Measurements from ENCODE around the gene PPP1R9B. TPM values are rescaled to one million over a fixed set of nuclear protein-coding genes. Genes with fewer than 3 reads are reported as not detected.

PPP1R9B gene
- total and polyA plus RNA-seq, 3 experiments from 2014 or later, result 1.7 to 89.0 (median 86.9) TPM

GRCh38 chr17:50132104-50132794 lies 18.2 kb downstream of the PPP1R9B start:
- ChIA-PET POLR2A (interaction anchor here (0.7 to 1.1 kb wide), 2 partner anchors 19 to 20 kb away, joined by 3 read pairs; no protein-coding TSS in a partner anchor), CTCF (interaction anchor here (0.9 to 2.5 kb wide), 5 partner anchors 8 to 38 kb away, joined by 3 to 8 read pairs (median 5); no protein-coding TSS in a partner anchor)
- no peak overlapping the region for H3K27ac ChIP-seq (ENCODE audit: low read depth, low read length)
- Mint-ChIP-seq H3K9me3 (no peaks in the 10 kb centered on the region), H3K27ac (peak overlapping the region; percentile 21 to 88 (median 74)), H3K36me3 (peaks cover 9 to 33% (median 10%) of the 10 kb centered on the region in 3 donors), H3K4me3 (peak overlapping the region in 3 of 7 donors; percentile 25 to 82 (median 63)), H3K4me1 (peaks cover 23 to 43% (median 32%) of the 10 kb centered on the region in 3 donors), H3K27me3 (peaks cover 7 to 15% of the 10 kb centered on the region in 2 donors)
- peaks cover 6% of the 10 kb centered on the region for H3K27me3 ChIP-seq (ENCODE audit: insufficient read depth, low read length, poor library complexity, severe bottlenecking)
- peaks cover 16% of the 10 kb centered on the region for H3K4me1 ChIP-seq (ENCODE audit: insufficient read depth, low read length)
- H3K9me3 ChIP-seq (ENCODE audit: low read length), result no peaks in the 10 kb centered on the region
- no peak for DNase-seq
- no peak overlapping the region for H3K4me3 ChIP-seq (ENCODE audit: low read length)
- peaks cover 16% of the 10 kb centered on the region for H3K36me3 ChIP-seq (ENCODE audit: insufficient read depth, low read length)

DNA sequence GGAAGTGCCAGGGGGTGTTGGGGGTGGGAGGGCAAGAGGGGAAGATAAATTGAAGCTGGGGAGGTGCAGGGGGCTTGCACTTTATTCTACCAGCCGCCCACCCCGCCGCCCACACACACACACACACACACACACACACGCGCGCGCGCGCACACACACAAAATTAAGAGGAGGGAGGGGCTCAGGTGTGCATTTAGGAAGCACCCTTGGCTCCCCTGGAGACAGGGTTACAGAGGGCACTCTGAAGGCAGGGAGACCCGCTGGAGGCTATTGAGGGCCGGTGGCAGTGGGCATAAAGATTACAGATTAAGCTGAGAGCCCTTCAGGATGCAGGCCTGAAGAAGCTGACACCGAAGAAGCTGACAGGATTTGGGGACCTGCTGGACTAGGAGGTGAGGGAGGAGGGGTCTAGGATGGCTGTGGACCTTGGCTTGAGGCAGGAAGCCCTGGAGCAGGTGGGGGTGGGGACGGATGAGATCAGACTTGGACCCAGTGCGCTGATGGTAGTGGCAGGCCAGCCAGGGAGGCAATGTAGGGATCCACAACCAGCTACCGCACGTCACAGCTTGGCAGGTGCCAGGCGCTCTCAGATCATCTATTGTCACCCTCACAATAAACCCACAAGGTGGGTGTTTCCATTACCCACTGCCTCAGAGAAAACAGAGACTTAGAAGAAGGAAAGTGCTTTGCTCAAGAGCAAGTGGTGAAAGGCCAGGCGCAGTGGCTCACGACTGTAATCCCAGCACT lies 19.7 kb downstream of the PPP1R9B start:
- Histone ChIP-seq H3K9me3 (ENCODE audit: low read length) (no peaks in the 10 kb centered on the region), H3K4me1 (ENCODE audit: insufficient read depth, low read length) (peaks cover 16% of the 10 kb centered on the region), H3K27me3 (ENCODE audit: insufficient read depth, low read length, poor library complexity, severe bottlenecking) (peaks cover 6% of the 10 kb centered on the region), H3K4me3 (ENCODE audit: low read length) (no peak overlapping the region), H3K27ac (ENCODE audit: low read depth, low read length) (no peak overlapping the region), H3K36me3 (ENCODE audit: insufficient read depth, low read length) (peaks cover 5% of the 10 kb centered on the region)
- Mint-ChIP-seq H3K9me3 (no peaks in the 10 kb centered on the region), H3K4me3 (peak overlapping the region; percentile 65 to 82 (median 72)), H3K27ac (peak overlapping the region in 5 of 8 donors; percentile 45 to 90 (median 78)), H3K27me3 (peaks cover 5 to 15% of the 10 kb centered on the region in 2 donors), H3K36me3 (peaks cover 0 to 18% (median 2%) of the 10 kb centered on the region in 3 donors), H3K4me1 (peaks cover 23 to 41% (median 32%) of the 10 kb centered on the region in 3 donors)
- peak in 1 of 5 donors; percentile 42 for DNase-seq
- CTCF ChIA-PET, result interaction anchor here (0.9 to 2.5 kb wide), 8 partner anchors 8 to 70 kb away, joined by 3 to 8 read pairs (median 5); no protein-coding TSS in a partner anchor
- POLR2A ChIA-PET, result interaction anchor here (0.6 to 1.1 kb wide), 4 partner anchors 8 to 26 kb away, joined by 3 read pairs; no protein-coding TSS in a partner anchor

DNA sequence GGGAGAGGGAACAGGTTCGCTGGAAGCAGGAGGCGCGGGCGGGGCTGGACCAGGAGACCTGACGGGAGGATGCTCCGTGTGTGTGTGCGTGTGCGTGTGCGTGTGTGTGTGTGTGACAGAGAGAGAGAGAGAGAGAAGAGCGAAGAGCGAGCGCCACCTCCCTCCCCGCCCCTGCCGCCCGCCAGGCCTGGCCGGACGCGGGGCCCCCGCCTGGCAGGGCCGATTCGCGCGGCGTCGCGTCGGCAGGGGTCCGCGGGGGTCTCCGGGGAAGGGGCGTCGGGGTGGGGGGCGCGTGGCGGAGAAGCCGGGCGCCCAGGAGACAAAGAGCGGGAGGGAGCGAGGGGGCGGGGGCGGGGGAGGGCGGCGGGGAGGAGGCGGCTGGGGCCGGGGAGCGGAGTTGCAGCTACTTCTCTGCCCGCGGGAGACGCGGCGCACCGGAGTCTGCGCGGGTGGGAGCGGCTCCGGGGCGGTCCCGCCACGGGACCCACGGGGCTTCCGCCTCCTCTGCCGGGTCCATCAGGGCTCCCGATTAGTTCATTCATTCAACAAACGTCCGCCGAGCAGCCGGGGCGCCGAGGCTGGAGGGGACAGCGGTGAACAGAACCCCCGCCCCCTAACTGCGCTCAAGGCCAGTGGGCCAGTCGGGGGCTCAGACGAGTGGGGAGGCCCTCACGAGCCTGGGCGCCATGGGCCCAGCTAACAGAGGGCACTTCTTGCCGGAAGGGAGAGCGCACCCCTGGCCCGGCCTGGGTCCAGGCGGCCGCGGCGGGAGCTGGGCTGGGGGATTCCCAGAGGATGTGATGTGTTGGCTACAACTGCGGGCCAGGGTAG lies 20.5 kb downstream of the PPP1R9B start, which contains the start of gene SAMD14:
Gene SAMD14 (minus strand): TSS at position 433 of the 831 bp plus-strand sequence. CDS start 5,201 bp downstream, outside the sequence.
- H3K4me3 Mint-ChIP-seq, result peak within 1 kb of the TSS; percentile 74 to 89 (median 78)
- POLR2A ChIA-PET, result interaction anchor here (0.7 to 0.9 kb wide), 2 partner anchors 9 to 22 kb away, joined by 3 read pairs; no protein-coding TSS in a partner anchor
- peak within 1 kb of the TSS; percentile 41 for H3K4me3 ChIP-seq (ENCODE audit: low read length)

GRCh38 chr17:50129353-50129727 lies 21.1 kb downstream of the PPP1R9B start:
- Mint-ChIP-seq H3K27ac (peak overlapping the region in 2 of 8 donors; percentile 27 to 52), H3K36me3 (peaks cover 0 to 9% (median 0%) of the 10 kb centered on the region in 3 donors), H3K9me3 (no peaks in the 10 kb centered on the region), H3K4me1 (peaks cover 23 to 41% (median 32%) of the 10 kb centered on the region in 3 donors), H3K4me3 (peak overlapping the region; percentile 62 to 78 (median 75)), H3K27me3 (peaks cover 5 to 15% of the 10 kb centered on the region in 2 donors)
- ChIA-PET POLR2A (no interaction called here), CTCF (interaction anchor here (1.8 to 1.9 kb wide), 2 partner anchors 10 to 35 kb away, joined by 7 to 8 read pairs; no protein-coding TSS in a partner anchor)
- no peak for DNase-seq
- Histone ChIP-seq H3K4me1 (ENCODE audit: insufficient read depth, low read length) (peaks cover 16% of the 10 kb centered on the region), H3K4me3 (ENCODE audit: low read length) (no peak overlapping the region), H3K36me3 (ENCODE audit: insufficient read depth, low read length) (peaks cover 2% of the 10 kb centered on the region), H3K27ac (ENCODE audit: low read depth, low read length) (no peak overlapping the region), H3K27me3 (ENCODE audit: insufficient read depth, low read length, poor library complexity, severe bottlenecking) (peaks cover 6% of the 10 kb centered on the region), H3K9me3 (ENCODE audit: low read length) (no peaks in the 10 kb centered on the region)

More for the DNA sequence above, 20.5 kb downstream of the PPP1R9B start, which contains the start of gene SAMD14:
- Mint-ChIP-seq H3K9me3 (no peaks in the 10 kb centered on the region), H3K36me3 (peaks cover 0 to 14% (median 0%) of the 10 kb centered on the region in 3 donors), H3K27ac (peak within 1 kb of the TSS in 6 of 8 donors; percentile 45 to 90 (median 75)), H3K4me1 (peaks cover 23 to 41% (median 32%) of the 10 kb centered on the region in 3 donors), H3K27me3 (peaks cover 5 to 15% of the 10 kb centered on the region in 2 donors)
- DNase-seq, result peak; percentile 37 to 72 (median 48)
- no peaks in the 10 kb centered on the region for H3K9me3 ChIP-seq (ENCODE audit: low read length)
- H3K27me3 ChIP-seq (ENCODE audit: insufficient read depth, low read length, poor library complexity, severe bottlenecking), result peaks cover 6% of the 10 kb centered on the region
- H3K4me1 ChIP-seq (ENCODE audit: insufficient read depth, low read length), result peaks cover 16% of the 10 kb centered on the region
- peaks cover 5% of the 10 kb centered on the region for H3K36me3 ChIP-seq (ENCODE audit: insufficient read depth, low read length)
- no peak within 1 kb of the TSS for H3K27ac ChIP-seq (ENCODE audit: low read depth, low read length)
- CTCF ChIA-PET, result interaction anchor here (0.9 to 2.5 kb wide), 7 partner anchors 9 to 42 kb away, joined by 3 to 8 read pairs (median 7); no protein-coding TSS in a partner anchor

DNA sequence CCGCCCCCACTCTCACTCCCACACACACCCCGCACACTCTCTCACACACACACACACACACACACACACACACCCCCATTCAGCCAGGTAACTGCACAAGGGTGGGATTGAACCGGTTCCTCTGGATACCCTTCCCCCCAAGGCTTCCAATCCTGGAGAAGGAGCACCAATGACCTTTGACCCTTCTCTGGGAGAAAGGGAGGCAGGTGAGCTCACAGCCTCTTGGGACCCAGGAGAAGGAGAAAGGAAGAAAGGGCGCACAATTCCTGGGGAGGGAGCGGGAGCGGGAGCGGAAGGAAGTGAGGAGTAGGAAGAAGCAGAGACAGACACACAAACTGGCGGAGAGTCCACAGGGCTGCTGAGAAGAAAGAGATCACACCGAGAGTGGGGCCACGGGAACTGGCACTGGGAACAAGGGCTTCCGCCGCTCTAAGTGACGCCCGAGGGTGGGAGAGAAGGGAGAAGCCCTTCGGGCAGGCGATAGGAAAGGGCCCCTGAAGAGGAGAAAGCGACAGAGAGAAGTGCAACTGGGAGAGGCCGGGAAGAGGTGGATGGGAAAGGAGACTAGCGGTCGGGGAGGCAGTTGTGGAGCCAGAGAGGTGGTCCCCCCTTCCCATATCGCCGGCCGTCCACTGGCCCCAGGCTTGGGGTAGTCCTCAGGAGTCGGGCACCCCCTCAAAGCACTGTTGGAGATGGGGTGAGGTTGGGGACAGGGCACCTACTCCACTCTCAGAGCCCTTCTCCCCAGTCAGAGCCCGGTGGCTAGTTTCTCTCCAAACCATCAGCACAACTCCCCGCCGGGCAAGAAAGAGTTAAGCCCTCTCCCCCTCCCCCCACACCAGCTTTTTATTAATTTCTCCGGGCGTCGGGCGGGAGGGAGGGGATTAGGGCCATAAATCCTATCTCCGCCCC lies 21.8 kb downstream of the PPP1R9B start:
- peaks cover 6% of the 10 kb centered on the region for H3K27me3 ChIP-seq (ENCODE audit: insufficient read depth, low read length, poor library complexity, severe bottlenecking)
- no peaks in the 10 kb centered on the region for H3K36me3 ChIP-seq (ENCODE audit: insufficient read depth, low read length)
- no peaks in the 10 kb centered on the region for H3K9me3 ChIP-seq (ENCODE audit: low read length)
- peaks cover 16% of the 10 kb centered on the region for H3K4me1 ChIP-seq (ENCODE audit: insufficient read depth, low read length)
- POLR2A ChIA-PET, result no interaction called here
- Mint-ChIP-seq H3K4me1 (peaks cover 23 to 41% (median 32%) of the 10 kb centered on the region in 3 donors), H3K27ac (peak overlapping the region in 6 of 8 donors; percentile 38 to 79 (median 52)), H3K9me3 (no peaks in the 10 kb centered on the region), H3K36me3 (peaks cover 0 to 5% (median 0%) of the 10 kb centered on the region in 3 donors), H3K4me3 (peak overlapping the region; percentile 50 to 90 (median 80)), H3K27me3 (peaks cover 5 to 15% of the 10 kb centered on the region in 2 donors)
- DNase-seq, result no peak
- no peak overlapping the region for H3K27ac ChIP-seq (ENCODE audit: low read depth, low read length)
- no peak overlapping the region for H3K4me3 ChIP-seq (ENCODE audit: low read length)
- CTCF ChIA-PET, result no interaction called here

- H3K36me3 ChIP-seq (ENCODE audit: insufficient read depth, low read length), result no peaks in the 10 kb centered on the region
- H3K4me3 ChIP-seq (ENCODE audit: low read length), result no peak overlapping the region
- peaks cover 0 to 2% (median 0%) of the 10 kb centered on the region in 3 donors for H3K36me3 Mint-ChIP-seq
- no peak overlapping the region for H3K27ac ChIP-seq (ENCODE audit: low read depth, low read length)
- POLR2A ChIA-PET, result no interaction called here
- peaks cover 5 to 15% of the 10 kb centered on the region in 2 donors for H3K27me3 Mint-ChIP-seq
- no peaks in the 10 kb centered on the region for H3K9me3 Mint-ChIP-seq
- H3K4me3 Mint-ChIP-seq, result no peak overlapping the region
- CTCF ChIA-PET, result interaction anchor here (1.1 kb wide), 1 partner anchor 13 kb away, joined by 3 read pairs; no protein-coding TSS in a partner anchor
- DNase-seq, result no peak
- H3K4me1 ChIP-seq (ENCODE audit: insufficient read depth, low read length), result peaks cover 16% of the 10 kb centered on the region
- H3K27me3 ChIP-seq (ENCODE audit: insufficient read depth, low read length, poor library complexity, severe bottlenecking), result peaks cover 6% of the 10 kb centered on the region
- no peaks in the 10 kb centered on the region for H3K9me3 ChIP-seq (ENCODE audit: low read length)
- H3K4me1 Mint-ChIP-seq, result peaks cover 23 to 37% (median 32%) of the 10 kb centered on the region in 3 donors
- peak overlapping the region in 1 of 8 donors; percentile 68 for H3K27ac Mint-ChIP-seq
Observed at GRCh38 chr17:50127697-50128361, 22.6 kb downstream of the PPP1R9B start.
